ENCODE results near the gene PTPRC.

PTPRC gene

GRCh38 chr1:198651650-198652400 lies 13.0 kb downstream of the PTPRC start:
- no peak overlapping the region for H3K27ac ChIP-seq
- DNase-seq = no peak
- H3K36me3 ChIP-seq (replicated peaks) = no peaks in the 10 kb centered on the region
- H3K27me3 ChIP-seq (replicated peaks) = no peaks in the 10 kb centered on the region
- TF ChIP-seq CTCF (IDR thresholded peaks at IDR 0.05; ENCODE audit: low read depth, low read length, missing control alignments) = no peak
- in situ Hi-C loops (cut with HindIII; ENCODE audit: low pct_ligation_motif_present, low sequenced_read_pairs) = no loop called here
- no peak overlapping the region for H3K4me3 ChIP-seq (ENCODE audit: low read depth, low read length)

- TF ChIP-seq CTCF (IDR thresholded peaks at IDR 0.05; ENCODE audit: low read depth, low read length, missing control alignments) = no peak
- Histone ChIP-seq H3K27me3 (replicated peaks) (no peaks in the 10 kb centered on the region), H3K36me3 (replicated peaks) (no peaks in the 10 kb centered on the region), H3K4me3 (ENCODE audit: low read depth, low read length) (no peak overlapping the region), H3K27ac (no peak overlapping the region)
- in situ Hi-C loops (cut with HindIII; ENCODE audit: low pct_ligation_motif_present, low sequenced_read_pairs) = no loop called here
- no peak for DNase-seq
Measured at GRCh38 chr1:198653808-198654413, 15.1 kb downstream of the PTPRC start.

GRCh38 chr1:198655459-198656121 lies 16.8 kb downstream of the PTPRC start:
- Histone ChIP-seq H3K36me3 (replicated peaks) (no peaks in the 10 kb centered on the region), H3K27ac (no peak overlapping the region), H3K27me3 (replicated peaks) (no peaks in the 10 kb centered on the region), H3K4me3 (ENCODE audit: low read depth, low read length) (no peak overlapping the region)
- in situ Hi-C loops (cut with HindIII; ENCODE audit: low pct_ligation_motif_present, low sequenced_read_pairs) = no loop called here
- DNase-seq = no peak
- no peak for TF ChIP-seq CTCF (IDR thresholded peaks at IDR 0.05; ENCODE audit: low read depth, low read length, missing control alignments)

- TF ChIP-seq CTCF (IDR thresholded peaks at IDR 0.05; ENCODE audit: low read depth, low read length, missing control alignments) = no peak
- DNase-seq = no peak
- in situ Hi-C loops (cut with HindIII; ENCODE audit: low pct_ligation_motif_present, low sequenced_read_pairs) = no loop called here
- H3K36me3 ChIP-seq (replicated peaks) = no peaks in the 10 kb centered on the region
- no peak overlapping the region for H3K27ac ChIP-seq
- no peaks in the 10 kb centered on the region for H3K27me3 ChIP-seq (replicated peaks)
- no peak overlapping the region for H3K4me3 ChIP-seq (ENCODE audit: low read depth, low read length)
Measured at GRCh38 chr1:198656500-198656932, 17.7 kb downstream of the PTPRC start.

- no peak for TF ChIP-seq CTCF (IDR thresholded peaks at IDR 0.05; ENCODE audit: low read depth, low read length, missing control alignments)
- Histone ChIP-seq H3K4me3 (ENCODE audit: low read depth, low read length) (no peak overlapping the region), H3K36me3 (replicated peaks) (no peaks in the 10 kb centered on the region), H3K27me3 (replicated peaks) (no peaks in the 10 kb centered on the region), H3K27ac (peak overlapping the region; percentile 82)
- peak; percentile 95 for DNase-seq
- in situ Hi-C loops (cut with HindIII; ENCODE audit: low pct_ligation_motif_present, low sequenced_read_pairs) = no loop called here
Measured at GRCh38 chr1:198657550-198658064, 18.8 kb downstream of the PTPRC start.
